Fibroblast of skin of right quadriceps (primary cell): Measurements from ENCODE around the gene PPP1R1C.

Experiments used
- DNase-seq: peaks from one replicate; pipeline ENCODE4 v3.0.0-alpha.2; 2013

PPP1R1C gene

DNA sequence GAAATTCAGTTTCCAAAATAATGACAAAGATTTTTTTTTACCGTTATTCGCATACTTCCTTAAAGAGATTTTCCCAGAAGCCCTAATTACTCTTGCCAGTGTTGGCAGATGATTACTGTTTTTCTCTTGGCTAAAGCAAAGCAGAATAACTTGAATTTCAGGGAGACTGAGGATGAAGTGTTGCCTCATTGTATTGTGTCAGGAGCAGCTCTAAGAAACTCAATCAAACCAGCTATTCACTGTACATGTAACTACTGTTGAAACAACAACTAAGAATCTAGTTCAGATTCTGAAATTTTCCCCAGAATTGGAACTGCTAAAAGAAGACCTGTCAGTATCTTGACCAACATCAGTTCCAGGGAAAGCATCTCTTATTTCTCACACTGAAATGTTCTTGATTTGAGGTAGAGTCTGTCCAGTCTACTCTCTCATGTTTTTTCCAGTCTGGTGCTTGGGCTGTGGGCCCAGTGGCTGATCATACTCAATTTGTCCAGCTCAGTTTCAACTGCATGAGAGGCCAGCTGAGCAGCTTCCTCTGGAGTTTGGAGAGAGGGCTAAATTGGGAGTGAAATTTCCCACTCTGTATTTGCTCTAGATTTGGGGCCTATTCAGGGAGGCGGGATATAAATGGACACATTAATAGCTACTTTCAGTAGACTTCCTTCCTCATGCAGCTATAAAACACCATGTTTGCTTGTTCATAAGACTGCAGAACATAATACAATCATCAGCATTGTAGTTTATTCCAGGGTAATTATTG is 78.5 kb downstream of the PPP1R1C start:
- no peak for DNase-seq

DNA sequence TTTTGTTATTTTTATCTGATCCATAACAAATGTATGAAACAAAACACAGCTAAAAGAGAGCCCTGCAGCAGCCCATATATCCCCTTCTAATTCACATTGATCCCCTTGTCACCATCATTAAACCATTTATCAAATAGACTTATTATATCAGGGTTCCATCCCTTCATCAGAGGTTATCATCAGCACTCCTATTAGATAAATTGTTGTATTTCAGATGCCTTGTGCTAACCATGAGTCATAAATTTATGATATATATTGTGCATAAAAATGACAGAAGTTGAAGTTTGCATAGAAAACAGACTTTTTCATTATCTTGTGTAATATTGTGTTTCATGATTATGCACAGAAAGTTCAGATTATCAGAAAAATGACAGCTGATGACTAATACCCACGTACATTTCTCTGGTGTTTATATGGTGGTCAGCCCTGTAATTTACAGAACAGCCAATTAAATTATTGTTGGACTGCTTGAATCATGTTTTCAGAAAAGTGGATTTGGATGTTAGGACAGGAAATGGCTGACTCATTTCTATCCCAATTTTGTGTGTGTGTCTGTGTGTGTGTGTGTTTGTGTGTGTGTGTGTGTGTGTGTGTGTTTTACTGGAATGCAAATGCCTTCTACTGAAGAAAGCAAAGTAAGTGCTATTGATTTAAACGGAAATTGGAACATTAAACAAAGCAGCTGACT is 80.9 kb downstream of the PPP1R1C start:
- DNase-seq = peak; percentile 96

DNA sequence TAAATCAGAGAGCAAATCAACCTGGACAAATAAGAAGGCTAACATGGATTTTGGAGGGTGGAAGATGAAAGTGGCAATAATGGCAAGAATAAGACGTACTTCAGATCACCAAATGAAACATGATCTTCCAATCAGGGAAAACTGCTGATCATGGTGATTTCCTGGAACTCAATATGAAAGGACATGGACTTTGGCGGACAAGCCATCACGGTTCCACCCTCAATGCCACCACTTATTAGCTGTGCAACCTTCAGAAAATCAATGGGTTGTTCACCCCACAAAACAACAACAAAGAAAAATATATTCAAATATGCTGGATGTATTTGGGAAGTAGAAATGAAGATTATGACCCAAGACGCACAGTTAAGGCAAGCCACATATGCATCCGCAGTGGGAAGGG is 81.7 kb downstream of the PPP1R1C start:
- DNase-seq = no peak

DNA sequence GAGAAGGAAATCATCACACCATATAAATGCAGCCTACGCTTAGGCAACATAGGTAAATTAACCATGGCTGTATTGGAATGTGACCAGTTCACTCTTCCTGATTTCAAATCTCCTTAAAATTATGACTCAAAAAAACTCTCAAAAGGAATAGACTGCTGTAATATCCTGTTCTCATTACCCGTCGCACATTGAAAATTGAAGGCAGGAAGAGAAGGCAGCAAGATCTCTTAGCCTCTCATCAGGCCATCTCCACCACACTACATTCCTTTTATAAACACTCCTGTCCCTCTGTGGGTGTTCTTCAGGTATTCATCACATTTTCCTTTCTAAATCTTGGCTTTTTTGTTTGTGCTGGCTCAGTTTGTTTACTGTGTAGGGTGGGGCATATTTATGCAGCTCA is 83.2 kb downstream of the PPP1R1C start:
- DNase-seq = peak; percentile 26

DNA sequence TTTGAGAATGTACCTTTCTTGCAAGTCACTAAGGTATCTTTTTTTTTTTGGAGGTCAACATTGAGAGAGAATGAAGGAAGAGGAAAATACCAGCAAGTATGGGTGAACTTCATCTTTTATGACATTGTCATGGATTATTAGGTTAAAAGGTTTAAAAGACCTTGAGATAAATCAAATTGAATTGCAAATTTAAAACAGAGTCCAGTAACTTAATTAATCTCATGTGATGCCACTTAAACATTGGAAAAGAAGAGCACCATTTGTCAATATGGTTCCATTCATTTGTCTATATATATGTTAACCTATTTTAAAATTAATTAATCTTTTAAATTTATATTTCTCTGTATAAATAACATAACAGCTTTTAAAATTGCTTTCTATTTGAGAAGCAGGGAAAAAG is 83.8 kb downstream of the PPP1R1C start:
- no peak for DNase-seq

DNA sequence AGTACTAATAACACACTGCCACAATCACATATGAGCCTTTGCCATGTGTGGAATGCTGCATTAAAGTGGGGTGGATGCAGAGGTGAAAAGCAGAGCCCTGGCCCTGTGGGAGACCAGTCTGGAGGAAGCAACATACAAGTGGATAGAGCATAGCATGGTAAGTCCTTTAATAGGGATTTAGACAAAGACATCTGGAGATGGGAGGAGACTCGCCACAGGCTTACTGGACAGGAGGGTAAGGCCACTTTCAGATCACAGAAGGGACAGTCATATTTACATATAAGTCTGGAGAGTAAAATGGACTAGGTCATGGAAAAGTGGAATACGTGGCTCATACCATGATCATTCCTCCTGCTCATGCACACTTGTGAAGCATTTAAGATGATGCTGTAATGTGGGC is 84.3 kb downstream of the PPP1R1C start:
- no peak for DNase-seq

DNA sequence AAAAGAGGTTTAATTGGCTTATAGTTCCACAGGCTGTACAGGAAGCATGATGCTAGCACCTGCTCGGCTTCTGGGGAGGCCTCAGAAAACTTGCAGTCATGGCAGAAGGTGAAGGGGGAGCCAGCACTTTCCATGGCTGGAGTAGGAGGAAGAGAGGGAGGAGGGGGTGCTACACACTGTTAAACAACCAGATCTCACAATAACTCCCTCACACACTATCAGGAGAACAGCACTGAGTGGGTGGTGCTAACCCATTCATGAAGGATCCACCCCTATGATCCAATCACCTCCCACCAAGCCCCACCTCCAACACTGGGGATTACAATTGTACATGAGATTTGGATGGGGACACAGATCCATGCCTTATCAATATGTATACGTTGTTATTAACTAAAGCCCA is 85.1 kb downstream of the PPP1R1C start:
- DNase-seq = no peak

DNA sequence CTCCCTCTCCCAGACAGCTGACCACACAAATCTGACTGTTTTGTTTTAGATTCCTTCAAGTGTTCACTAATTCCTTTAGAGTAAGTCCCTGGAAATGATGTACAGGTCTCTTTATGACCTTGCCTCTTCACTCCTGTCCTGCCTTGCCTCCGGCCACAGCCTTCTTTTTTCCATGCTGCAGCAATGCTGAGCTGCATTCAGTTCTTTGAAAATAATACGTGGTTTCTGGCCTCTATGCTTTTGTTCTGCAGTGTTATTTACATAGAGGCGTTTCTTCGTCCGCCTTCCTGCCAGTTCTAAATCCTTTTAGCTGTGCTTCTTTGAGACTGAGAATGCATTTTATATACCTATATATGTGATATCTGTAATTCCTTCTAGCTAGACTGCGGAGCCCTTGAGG is 87.2 kb downstream of the PPP1R1C start:
- no peak for DNase-seq

DNA sequence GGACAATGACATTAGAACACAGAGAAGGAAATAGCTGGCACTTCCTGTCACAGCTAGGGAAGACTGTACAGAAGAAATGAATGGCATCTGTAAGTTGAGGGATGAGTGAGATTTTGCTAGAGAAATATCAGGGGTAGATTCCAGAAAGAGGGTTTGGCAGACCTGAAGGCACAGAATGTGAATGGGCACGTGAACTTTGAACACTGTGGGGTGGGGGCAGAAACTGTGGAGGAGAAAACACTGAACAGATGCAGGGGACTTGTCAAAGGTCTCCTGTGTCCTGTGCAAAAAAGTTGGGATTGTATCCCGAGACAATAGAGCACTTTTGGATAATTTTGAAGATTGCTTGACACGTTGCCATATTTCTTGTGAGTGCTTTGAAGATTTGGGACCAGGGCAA is 88.0 kb downstream of the PPP1R1C start:
- DNase-seq = no peak

DNA sequence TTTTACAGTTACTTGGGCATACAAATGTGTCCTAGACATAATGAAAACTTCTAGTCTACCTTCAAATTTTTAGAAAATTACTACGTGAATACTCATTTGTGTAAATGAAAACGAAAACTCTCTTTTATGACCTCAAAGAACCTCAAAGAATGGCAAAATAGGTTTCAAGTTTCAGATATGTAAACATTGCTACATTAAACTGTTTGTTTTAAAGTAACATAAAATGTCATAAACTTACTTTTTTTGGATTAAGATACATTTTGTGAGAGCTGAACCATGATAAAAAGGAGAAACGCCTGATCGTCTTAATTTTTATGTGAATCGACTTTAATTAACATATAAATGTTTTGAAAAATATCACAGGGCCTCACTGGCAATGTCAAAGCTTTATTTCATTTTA is 91.4 kb downstream of the PPP1R1C start:
- peak; percentile 8 for DNase-seq

DNA sequence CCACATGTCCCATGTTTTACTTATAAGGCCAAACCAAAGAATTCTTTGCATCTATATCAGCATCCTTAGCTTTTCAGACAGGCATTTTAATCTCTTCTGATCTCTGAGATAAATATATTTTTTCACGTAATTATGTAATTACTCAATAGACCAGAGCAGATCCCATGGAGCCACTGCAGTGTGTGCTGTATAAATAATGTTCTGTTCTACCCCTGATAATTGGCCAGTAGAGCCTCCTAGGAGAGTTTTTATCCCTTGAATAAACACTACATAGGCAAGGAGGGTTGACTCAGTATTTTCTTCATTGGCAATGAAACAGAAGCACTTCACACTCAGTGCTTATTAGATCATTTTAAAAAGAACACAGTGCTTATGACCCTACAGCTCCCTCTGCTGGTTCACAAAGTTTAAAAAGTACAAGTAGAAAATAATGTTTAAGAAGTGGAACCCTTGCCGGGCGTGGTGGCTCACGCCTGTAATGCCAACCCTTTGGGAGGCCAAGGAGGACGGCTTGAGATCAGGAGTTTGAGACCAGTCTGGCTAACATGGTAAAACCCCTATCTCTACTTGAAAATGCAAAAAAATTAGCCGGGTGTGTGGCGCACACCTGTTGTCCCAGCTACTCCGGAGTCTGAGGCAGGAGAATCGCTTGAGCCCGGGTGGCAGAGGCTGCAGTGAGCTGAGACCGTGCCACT is 91.9 kb downstream of the PPP1R1C start:
- peak; percentile 88 for DNase-seq

DNA sequence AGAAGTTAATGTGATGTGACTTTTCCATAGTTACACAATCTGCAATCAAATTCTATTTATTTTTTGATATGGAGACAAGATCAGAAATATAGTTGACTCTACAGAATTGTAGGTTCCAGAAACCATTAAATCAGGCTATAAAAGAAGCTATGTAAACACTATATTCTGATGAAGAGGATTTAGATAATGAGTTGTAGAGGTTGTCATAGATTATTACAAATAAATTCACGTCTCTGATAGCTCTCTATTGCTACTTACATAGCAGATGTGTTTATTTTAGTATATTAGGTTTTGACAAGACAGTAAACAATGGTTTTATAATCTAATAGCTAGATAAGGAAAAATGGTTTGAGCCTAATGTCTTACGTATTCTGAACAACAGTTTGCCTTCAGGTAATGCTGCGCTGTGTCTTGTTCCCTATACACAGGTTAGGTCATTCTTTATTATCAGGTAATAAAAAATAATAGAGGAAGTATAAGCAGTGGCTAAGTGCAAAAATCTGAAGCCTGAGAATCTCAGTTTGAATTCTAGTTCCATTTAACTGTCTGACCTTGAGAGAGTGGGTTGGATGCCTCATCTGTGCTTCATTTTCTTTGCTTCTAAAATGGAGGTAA is 93.4 kb downstream of the PPP1R1C start:
- no peak for DNase-seq

DNA sequence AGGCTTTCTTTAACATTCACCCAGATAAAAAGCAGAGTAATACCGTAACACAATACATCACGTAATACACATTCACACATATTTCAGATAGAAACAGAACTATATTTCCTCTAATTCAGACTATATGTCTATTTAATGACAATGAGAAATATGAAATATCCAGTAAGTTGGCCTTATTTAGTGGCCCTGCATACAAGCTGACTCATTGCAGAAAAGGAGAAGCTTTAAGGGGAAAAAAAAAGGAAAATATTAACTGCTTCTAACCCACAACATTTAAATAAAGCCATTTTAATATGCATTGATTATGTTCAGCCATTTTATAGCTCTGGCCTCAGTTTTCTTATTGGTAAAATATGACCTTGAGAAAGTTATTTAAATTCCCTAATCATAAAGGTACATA is 94.8 kb downstream of the PPP1R1C start:
- DNase-seq = no peak

DNA sequence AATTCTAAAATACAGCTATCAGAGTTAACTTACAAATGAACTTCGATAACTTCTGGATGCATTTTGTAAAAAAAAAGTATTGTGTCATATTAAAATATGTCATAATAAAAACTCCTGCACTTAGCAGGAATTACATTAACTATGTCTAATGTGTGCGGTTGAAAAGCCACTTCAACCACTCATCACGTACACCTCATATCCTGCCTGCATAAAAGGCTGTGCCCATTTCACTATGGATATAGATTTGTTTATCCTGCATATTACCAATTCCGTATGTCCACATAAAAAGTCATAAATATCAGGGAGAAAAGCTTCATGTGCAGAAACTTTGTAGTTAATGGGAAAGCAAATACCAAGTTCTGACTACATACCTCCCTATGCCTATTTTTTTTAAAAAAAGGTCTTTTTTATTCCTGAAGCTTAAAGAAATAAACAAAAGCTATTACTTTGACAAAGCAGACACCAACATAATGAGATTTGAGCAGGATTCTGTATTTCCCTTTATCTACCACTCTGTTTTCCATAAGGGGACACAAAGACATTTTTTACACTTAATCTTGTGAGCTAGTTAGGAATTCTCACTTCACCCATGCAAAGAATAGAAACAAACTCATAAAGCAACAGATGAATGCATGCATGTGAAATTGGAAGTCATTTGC is 96.1 kb downstream of the PPP1R1C start:
- DNase-seq = peak; percentile 14

DNA sequence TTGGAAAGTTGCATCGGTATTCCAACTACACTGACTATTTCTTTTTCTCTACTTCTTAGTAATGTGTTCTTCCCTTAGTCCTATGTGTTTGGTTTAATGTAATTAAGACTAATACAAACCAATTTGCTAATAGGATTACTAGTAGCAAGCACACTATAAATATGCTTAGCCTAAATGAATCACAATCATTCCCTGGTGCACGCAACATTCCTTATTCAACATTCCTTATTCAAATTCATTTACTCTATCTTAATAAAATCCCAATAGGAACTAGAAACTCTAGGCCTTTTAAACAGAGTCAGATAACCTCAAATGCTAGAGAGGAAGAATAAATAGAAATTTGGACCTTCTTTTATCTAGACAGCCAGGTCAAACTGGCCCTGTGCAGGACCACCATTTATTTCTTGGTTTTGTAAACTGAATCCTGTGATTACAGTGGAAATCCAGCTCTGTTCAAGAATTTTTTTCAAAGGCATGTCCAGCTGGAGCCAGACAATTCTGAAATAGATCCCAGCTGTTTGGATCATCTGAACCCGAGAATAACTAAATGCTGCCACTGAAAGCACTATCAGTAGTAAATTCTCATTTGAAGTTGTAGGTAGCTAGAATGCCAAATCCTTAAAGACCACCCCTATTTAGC is 103.1 kb downstream of the PPP1R1C start:
- DNase-seq = no peak

DNA sequence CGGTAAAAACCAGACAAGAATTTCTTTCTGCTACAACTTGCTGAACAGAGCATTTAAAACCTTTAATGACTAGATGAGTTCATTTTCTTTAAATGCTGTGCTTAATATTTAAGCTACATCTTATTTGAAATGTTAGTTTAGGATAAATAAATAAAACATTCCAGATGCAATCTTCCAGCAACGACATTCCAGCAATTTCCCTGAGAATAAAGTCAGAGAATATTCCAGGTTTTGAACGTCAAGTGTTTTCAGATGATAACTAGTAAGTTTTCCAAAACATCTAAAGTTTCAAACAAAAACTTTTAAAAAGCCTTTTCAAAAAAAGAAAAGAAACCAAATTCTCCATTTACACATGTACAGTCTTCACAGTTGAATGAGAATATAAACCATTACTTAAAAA is 104.8 kb downstream of the PPP1R1C start:
- no peak for DNase-seq

DNA sequence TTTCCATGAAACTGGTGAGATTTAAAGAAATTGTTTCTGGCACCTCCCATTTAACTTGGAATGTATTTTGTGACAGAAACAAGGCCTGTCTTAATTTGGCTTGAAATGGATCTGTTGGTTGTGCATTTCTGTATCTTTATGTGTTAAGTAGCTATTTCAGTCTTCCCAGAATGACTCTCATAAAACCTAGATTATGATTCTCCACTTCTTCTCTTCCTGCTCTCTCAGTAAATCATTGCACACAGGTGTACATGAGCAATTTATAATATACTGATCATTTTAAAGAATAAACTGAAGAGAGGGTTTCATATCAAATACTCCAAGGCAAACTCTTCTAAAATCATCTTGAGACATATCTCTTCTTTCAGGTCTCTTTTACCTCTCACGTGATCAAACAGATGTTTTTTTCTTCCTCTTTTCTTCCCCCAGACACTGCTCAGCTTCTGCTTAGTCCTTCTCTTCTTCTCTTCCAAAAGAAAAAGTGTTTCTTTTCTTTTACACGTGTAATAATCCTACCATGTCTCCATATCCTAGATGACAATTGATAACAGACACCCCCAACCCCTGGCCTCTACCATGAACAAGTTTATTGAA is 112.0 kb downstream of the PPP1R1C start:
- DNase-seq = no peak

DNA sequence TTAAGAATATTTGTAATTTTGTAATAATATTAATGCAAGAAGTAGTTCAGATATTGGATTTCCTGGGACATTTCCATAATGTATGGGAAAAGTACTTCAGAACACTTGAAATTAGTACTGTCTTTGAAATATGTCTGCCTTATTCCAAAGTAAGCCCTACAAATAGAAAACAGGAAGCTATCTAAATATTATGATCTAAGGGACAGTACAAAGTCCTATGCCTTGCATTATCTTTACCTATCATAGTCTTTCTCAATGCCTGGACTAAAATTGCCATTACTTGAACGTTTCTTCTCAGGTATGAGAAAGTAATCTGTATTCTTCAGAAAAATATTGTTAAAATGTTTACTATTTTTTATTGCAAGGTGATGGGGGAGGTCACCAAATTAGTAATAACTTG is 113.0 kb downstream of the PPP1R1C start:
- DNase-seq = no peak

DNA sequence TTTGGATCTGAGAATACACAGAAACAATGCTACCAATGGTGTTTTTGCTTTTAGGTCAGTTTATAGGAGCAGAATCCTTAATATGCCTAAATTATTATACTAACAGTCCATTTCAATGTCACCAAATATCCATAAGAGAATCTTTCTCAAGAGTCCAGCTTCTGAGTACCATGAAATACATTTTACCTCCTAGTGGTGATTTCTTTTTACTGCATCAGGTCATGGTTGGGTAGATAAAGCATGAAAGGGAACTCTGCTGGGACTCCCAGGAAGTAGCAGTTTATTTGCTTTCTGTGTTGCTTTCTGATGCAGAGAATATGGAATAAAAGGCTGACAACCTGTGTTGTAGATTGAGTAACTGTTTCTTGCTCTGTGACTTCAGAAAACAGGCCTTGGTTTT is 115.6 kb downstream of the PPP1R1C start:
- DNase-seq = no peak

DNA sequence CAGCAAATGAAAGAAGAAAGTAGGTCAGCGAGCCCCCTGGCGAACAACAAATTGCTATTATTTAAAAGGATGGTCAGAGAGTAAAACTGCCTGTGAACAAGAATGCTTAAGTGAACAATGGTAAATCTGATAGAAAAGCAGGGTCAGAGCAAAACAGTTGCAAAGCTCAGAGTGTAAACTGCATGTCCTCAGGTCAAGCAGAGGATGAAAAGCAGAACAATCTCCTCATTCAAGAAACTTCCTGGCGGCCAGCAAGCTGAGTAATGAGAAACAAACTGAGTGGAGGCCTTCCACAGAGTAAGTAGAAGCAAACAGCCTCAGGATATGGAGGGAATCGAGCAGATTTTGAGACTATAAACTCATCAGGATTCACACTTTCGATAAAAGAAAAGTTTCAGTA is 117.9 kb downstream of the PPP1R1C start:
- no peak for DNase-seq

DNA sequence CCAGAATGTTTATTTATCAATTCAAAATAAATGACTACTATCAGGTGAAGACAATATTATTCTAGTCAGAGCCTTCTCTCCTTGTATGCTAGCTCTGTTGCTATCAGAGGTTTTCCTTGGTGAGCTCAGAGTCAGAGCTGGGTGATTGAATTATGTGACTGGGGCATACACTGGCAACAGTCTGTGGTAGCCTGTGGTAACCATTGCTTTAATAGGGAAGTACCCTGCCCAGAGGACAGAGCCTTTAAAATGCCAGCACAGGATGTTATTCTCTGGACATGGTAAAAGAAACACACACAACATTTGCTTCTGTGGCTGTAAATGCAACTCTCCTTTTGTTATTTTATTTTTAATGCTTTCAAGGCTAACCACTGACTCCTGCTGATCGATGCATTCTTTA is 124.7 kb downstream of the PPP1R1C start:
- no peak for DNase-seq

DNA sequence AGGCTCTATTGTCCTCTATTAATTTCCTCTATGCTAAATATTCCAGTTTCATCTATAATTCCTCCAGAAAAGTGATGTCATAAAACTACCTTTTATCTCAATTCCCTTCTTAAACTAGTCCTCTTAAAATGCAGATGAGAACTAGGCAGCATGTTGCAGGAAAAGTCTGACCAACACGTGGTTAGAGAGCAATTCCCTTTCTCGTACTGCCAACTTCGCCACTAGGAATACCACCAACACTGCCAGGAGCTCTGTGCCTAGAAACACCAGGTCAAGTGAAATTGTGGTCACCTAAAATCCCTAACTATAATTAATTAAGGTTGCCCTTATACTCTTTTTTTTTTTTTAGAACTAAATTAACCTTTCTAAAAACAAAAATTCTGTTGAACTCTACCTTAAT is 127.7 kb downstream of the PPP1R1C start:
- no peak for DNase-seq
